ENCODE measurements around the gene MAPRE3.

The MAPRE3 gene

GRCh38 chr2:27071990-27072830, 101.8 kb downstream of the MAPRE3 start:
- DNase-seq = peak in 2 of 4 experiments; percentile 24 to 32

DNA sequence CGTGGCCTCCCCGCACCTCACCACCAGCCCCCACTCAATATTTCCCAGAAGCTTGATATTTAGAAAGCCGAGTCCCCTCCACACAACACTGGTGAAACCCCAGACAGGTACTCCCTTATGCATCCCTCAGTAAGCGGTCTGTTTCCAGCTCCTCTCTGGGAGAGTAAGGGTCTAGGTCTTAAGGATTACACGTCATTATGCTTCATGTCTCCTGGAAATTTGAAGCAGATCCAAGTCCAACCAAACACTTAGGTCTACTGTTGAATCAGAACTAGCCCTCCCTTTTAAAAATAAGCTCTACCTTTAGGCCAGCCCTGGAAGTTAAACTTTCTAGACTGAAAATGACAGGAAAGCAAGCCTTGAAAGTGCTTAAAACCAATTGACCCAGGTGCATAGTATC, 102.5 kb downstream of the MAPRE3 start:
- DNase-seq = no peak

DNA sequence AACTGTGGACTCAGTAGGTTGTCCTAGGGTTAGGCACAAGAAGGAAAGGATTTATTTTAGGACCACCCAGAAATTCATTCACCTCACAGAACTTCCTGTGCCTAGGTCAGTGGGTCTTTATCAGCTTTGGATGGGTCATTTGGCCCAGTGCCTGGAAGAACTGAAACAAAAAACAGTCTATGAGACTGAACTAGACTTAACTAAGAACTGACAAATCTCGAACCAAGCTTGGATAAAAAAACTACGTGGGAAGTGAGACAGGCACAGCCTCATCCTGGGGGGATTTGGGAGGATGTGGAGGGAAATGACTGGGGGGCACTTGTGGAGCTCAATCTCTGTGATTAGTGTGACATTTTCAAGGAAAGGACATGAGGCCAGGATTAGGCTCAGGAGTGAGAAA, 103.3 kb downstream of the MAPRE3 start:
- no peak for DNase-seq

- peak; percentile 66 to 87 (median 80) for DNase-seq
These were observed 104.5 kb downstream of the MAPRE3 start for GRCh38 chr2:27074738-27075565.

DNA sequence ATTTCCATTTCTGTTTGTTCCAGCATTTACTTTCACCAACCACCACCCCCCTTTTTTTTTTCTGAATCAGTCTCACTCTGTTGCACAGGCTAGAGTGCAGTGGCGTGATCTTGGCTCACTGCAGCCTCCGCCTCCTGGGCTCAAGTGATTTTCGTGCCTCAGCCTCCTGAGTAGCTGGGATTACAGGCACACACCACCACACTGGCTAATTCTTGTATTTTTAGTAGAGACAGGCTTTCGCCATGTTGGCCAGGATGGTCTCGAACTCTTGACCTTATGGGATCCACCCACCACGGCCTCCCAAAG, 105.1 kb downstream of the MAPRE3 start:
- DNase-seq = peak in 1 of 4 experiments; percentile 45

GRCh38 chr2:27076323-27076722, 105.9 kb downstream of the MAPRE3 start:
- DNase-seq = peak; percentile 34 to 67 (median 54)
